Ramos (cell line): Measurements from ENCODE around the gene CLBA1.
"Not testable (repeated sequence)": the region's sequence is repeated elsewhere in the genome, so short reads cannot be mapped to it uniquely, and the experiment has no call there.

Experiments
- in situ Hi-C: fragments of 300-500 bp; cut with MboI; formaldehyde crosslinking; loops from one replicate; pipeline ENCODE4 v1.14.3; 2022; ENCODE audit warnings: low sequenced_read_pairs; ENCODE audit not compliant: unreplicated experiment

CLBA1 gene

GRCh38 chr14:104985675-104986486 lies at the start of gene CLBA1:
Gene CLBA1, plus strand, starts transcription at chr14:104985788. Its CDS starts 644 bp downstream, at chr14:104986432.
- in situ Hi-C loops, result no loop called here

GRCh38 chr14:104935955-104936354 lies 49.6 kb upstream of the CLBA1 start:
- in situ Hi-C loops, result no loop called here

GRCh38 chr14:104936361-104937155 lies 49.0 kb upstream of the CLBA1 start:
- in situ Hi-C loops, result no loop called here

GRCh38 chr14:104937161-104937560 lies 48.4 kb upstream of the CLBA1 start:
- in situ Hi-C loops, result no loop called here

- in situ Hi-C loops, result no loop called here
Observed at GRCh38 chr14:104937694-104938365, 47.8 kb upstream of the CLBA1 start.

GRCh38 chr14:104938436-104938835 lies 47.2 kb upstream of the CLBA1 start:
- in situ Hi-C loops, result no loop called here

- in situ Hi-C loops, result no loop called here
Observed at GRCh38 chr14:104938960-104939359, 46.6 kb upstream of the CLBA1 start.

GRCh38 chr14:104939666-104940410 lies 45.8 kb upstream of the CLBA1 start:
- in situ Hi-C loops, result no loop called here

GRCh38 chr14:104940526-104941150 lies 45.0 kb upstream of the CLBA1 start:
- in situ Hi-C loops, result no loop called here

- in situ Hi-C loops, result no loop called here
Observed at GRCh38 chr14:104941508-104942365, 43.9 kb upstream of the CLBA1 start.

- in situ Hi-C loops, result no loop called here
Observed at GRCh38 chr14:104942586-104942985, 43.0 kb upstream of the CLBA1 start.

GRCh38 chr14:104943216-104944015 lies 42.2 kb upstream of the CLBA1 start:
- in situ Hi-C loops, result not testable (repeated sequence)

GRCh38 chr14:104944016-104944308 lies 41.6 kb upstream of the CLBA1 start:
- in situ Hi-C loops, result not testable (repeated sequence)

- in situ Hi-C loops, result not testable (repeated sequence)
Observed at GRCh38 chr14:104944436-104945205, 41.0 kb upstream of the CLBA1 start.

- in situ Hi-C loops, result not testable (repeated sequence)
Observed at GRCh38 chr14:104945266-104945665, 40.3 kb upstream of the CLBA1 start.

- in situ Hi-C loops, result not testable (repeated sequence)
Observed at GRCh38 chr14:104945986-104946965, 39.3 kb upstream of the CLBA1 start.
